ENCODE data around the gene NFATC3. TPM values are rescaled to one million over a fixed set of nuclear protein-coding genes. Genes with fewer than 3 reads are reported as not detected.

NFATC3 gene
- total and polyA plus RNA-seq, 2 of the 8 experiments (the other 6 are each of a cell fraction or from before 2014, with no cell fraction given) = 17.6 to 34.5 TPM

GRCh38 chr16:68131813-68132706 lies 46.9 kb downstream of the NFATC3 start:
- POLR2A ChIA-PET (ENCODE audit: partially characterized antibody) = no interaction called here
- FAIRE-seq = no peak
- 0 out of 4 replicates have a peak, but pooled peaks cover 0 to 3% of the 10 kb centered on the region in 2 experiments for H3K79me2 ChIP-seq (ENCODE audit: control insufficient read depth in 1 of 2, insufficient read depth in 2 of 2, low read length in 2 of 2)

More at GRCh38 chr16:68131813-68132706, 46.9 kb downstream of the NFATC3 start:
- Histone ChIP-seq H3K23ac (ENCODE audit: insufficient read length) (no peak overlapping the region), H3K14ac (ENCODE audit: insufficient read length) (no peak overlapping the region), H3K4ac (replicated peaks; ENCODE audit: insufficient read length, low read depth, low read length) (no peak overlapping the region), H4K5ac (ENCODE audit: insufficient read length, low read depth, low read length) (no peak overlapping the region), H2BK20ac (ENCODE audit: low read length) (no peak overlapping the region), H3K4me2 (ENCODE audit: insufficient read depth in 1 of 2, low read depth in 2 of 2, low read length in 2 of 2) (no peak overlapping the region), H3K9me3 (ENCODE audit: insufficient read depth in 2 of 2, low read depth in 1 of 2, low read length in 1 of 2) (no peaks in the 10 kb centered on the region), H3K9ac (replicated peaks in 1 of 4; ENCODE audit: extremely low read depth in 1 of 4, low read depth in 3 of 4, low read length in 3 of 4) (no peak overlapping the region), H3K36me3 (ENCODE audit: control insufficient read depth in 2 of 4, insufficient read depth in 4 of 4, low read length in 3 of 4) (no peaks in the 10 kb centered on the region; a peak in 1 of 8 replicates), H4K8ac (ENCODE audit: extremely low read depth, insufficient read depth, low read length) (no peak overlapping the region), H2BK120ac (replicated peaks; ENCODE audit: low read depth, low read length) (no peak overlapping the region), H3K4me3 (ENCODE audit: extremely low read depth in 1 of 4, insufficient read depth in 2 of 4, low read depth in 3 of 4, low read length in 4 of 4) (no peak overlapping the region), H3K79me1 (ENCODE audit: low read depth, low read length) (no peaks in the 10 kb centered on the region; the same call in 1 of the 2 replicates), H2AFZ (ENCODE audit: low read length) (no peak overlapping the region), H4K91ac (replicated peaks; ENCODE audit: insufficient read length, low read length) (no peak overlapping the region), H3K4me1 (replicated peaks in 1 of 4; ENCODE audit: control insufficient read depth in 3 of 4, insufficient read depth in 4 of 4, low read length in 3 of 4) (no peaks in the 10 kb centered on the region), H2BK15ac (ENCODE audit: low read length) (no peak overlapping the region), H4K20me1 (replicated peaks in 1 of 2; ENCODE audit: control insufficient read depth in 1 of 2, insufficient read depth in 2 of 2, low read length in 2 of 2) (peaks cover 0 to 5% of the 10 kb centered on the region in 2 experiments), H3K27me3 (replicated peaks in 1 of 4; ENCODE audit: control insufficient read depth in 3 of 4, extremely low read depth in 1 of 4, insufficient read depth in 3 of 4, low read length in 3 of 4) (no peaks in the 10 kb centered on the region), H3K23me2 (ENCODE audit: low read depth, low read length) (no peaks in the 10 kb centered on the region), H3K18ac (ENCODE audit: extremely low read depth, low read length) (no peak overlapping the region), H2BK12ac (ENCODE audit: low read depth, low read length) (no peak overlapping the region), H2BK5ac (ENCODE audit: low read depth, low read length) (no peak overlapping the region), H3K56ac (replicated peaks; ENCODE audit: insufficient read length, low read depth, low read length) (no peak overlapping the region), H3K27ac (ENCODE audit: low read depth, low read length) (no peak overlapping the region), H2AK5ac (ENCODE audit: low read depth, low read length) (no peak overlapping the region)
- TF ChIP-seq PHF8 (conservative IDR thresholded peaks at IDR 0.05; ENCODE audit: low read depth, low read length) (no peak), BRCA1 (IDR thresholded peaks at IDR 0.05; ENCODE audit: low read depth, low read length) (no peak), GTF2F1 (IDR thresholded peaks at IDR 0.05; ENCODE audit: borderline replicate concordance, low read depth, low read length) (no peak), TCF12 (IDR thresholded peaks at IDR 0.05; ENCODE audit: low read depth, low read length) (no peak), TBP (IDR thresholded peaks at IDR 0.05; ENCODE audit: low read depth, low read length) (no peak)
- no peak for DNase-seq (ENCODE audit: low read depth in 1 of 2, low spot score in 2 of 2)
- CTCF ChIA-PET (ENCODE audit: partially characterized antibody) = interaction anchor here (0.6 to 1.4 kb wide), 4 partner anchors 17 to 412 kb away, joined by 3 to 4 read pairs (median 4); partner anchors contain the start of gene SLC7A6
- WGBS, 2 experiments (ENCODE audit: extremely low coverage in 1 of 2, insufficient coverage in 1 of 2, insufficient read length in 1 of 2, insufficient replicate concordance in 2 of 2, low coverage in 1 of 2, low lambda C conversion rate in 2 of 2, missing lambda C conversion rate in 1 of 2) = 85% methylated on average over 2 of the region's 2 CpGs; no CpG with 5 or more reads in 1 of the 2 experiments

All from H1 (cell line).